Erythroblast (primary cell): ENCODE results near the gene RFNG.

Experiments used
- GATA1 ChIP-seq: IDR thresholded peaks from 2 replicates; pipeline ENCODE4 v1.6.1; 2011; ENCODE audit warnings: low read depth, mild to moderate bottlenecking, control low read depth, low read length, moderate library complexity
- POLR2A ChIP-seq: IDR thresholded peaks from 2 replicates; pipeline ENCODE4 v1.6.1; 2011; ENCODE audit warnings: mild to moderate bottlenecking, low read length

- no peak for TF ChIP-seq POLR2A
- no peak for TF ChIP-seq GATA1
Measured at GRCh38 chr17:82076018-82076784, 24.6 kb upstream of the RFNG start.
